Measurements from ENCODE around the gene MCF2. TPM values are rescaled to one million over a fixed set of nuclear protein-coding genes. Genes with fewer than 3 reads are reported as not detected.
A peak's percentile ranks its signal among the peaks of the same experiment; 100 is the strongest.

Gene MCF2
- total RNA-seq, 2 donors from 2014 or later, result 0.24 to 1.1 TPM

DNA sequence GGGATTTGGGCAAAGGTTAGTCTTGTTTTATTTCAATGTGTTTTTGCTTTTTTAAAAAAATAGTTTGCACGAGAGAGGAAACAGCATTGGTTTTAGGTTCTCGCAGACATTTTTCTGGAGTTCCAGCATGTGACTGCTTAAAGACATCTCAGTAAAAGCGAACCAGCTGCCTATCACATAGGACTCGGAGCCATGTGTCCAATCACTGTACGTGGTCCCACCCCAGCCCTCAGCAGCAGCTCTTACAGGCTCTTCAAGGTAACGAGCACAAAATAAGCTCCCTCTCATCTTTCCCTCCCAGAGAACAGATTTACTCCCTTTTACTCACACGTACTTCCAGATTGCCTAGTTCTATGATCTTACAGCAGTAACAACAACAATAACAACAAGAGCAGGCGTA, 68.7 kb downstream of the MCF2 start:
- peak in 1 of 2 donors; percentile 78 for ATAC-seq
- DNase-seq, result no peak
- intact Hi-C loops (cut with DNase I), result no loop called here

- intact Hi-C loops (cut with DNase I), result no loop called here
- no peak for ATAC-seq
- DNase-seq, result no peak
Observed at GRCh38 chrX:139600105-139600504, 107.9 kb downstream of the MCF2 start.

DNA sequence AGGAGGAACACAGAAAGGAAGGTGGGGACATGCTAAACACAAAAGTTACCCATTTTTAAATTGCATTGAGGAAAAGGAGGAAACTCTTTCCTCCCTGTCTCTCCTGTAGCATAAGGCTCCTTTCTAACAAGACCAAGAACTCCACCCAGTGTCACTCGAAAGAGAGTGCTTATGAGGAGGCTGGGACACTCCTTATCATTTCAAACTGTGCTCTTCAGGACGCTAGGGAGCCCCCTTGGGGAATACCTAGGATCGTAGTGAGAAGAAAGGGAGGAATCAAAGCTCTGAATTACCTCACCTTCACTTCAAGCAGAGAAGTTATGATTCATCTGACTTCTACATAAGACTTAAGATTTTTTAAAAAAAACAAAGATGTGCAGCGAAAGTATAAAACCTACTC, 111.9 kb downstream of the MCF2 start:
- intact Hi-C loops (cut with DNase I), result no loop called here
- DNase-seq (no peak), ATAC-seq (no peak)

DNA sequence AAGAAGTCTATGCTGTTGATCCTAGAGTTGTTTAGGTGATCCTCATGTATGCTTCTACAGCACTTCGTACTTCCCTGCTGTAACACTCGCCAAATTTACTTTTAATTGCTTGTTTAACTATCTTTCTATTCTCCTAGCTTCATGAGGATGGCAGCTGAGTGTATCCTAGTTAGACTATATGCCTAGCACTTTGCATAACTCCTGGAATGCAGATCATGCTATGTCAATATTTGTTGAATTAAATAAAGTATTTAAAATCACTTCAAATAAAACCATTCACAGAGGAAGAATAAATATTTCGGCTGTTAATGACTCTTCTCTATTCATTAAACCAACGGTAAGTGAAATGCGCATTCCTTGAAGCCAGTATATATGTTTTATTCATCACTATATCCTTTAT, 122.4 kb downstream of the MCF2 start:
- no peak for ATAC-seq

DNA sequence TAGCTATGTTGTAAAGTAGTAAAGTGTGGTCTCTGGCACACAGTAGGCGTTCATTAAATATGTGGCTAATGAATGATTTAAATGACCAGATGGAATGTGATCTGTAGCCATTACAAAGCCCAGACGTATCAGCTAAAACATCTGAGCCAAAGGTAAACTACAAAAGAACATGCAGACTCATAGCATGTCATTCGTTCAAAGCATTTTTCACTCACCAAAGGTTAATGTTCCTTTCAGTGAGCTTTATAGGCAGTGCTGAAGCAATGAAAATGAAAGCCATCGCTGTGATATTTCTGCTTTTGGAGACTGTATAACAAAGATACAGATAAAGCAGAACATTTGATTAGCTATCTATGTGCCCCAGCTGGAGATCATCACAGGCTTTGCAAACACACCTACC, 126.9 kb downstream of the MCF2 start:
- intact Hi-C loops (cut with DNase I), result no loop called here
- ATAC-seq (no peak), DNase-seq (no peak)

More for the DNA sequence above, 122.4 kb downstream of the MCF2 start:
- no peak for DNase-seq
- intact Hi-C loops (cut with DNase I), result no loop called here

GRCh38 chrX:139566981-139567380, 141.0 kb downstream of the MCF2 start:
- intact Hi-C loops (cut with DNase I), result no loop called here
- DNase-seq (no peak), ATAC-seq (no peak)

GRCh38 chrX:139563251-139563650, 144.7 kb downstream of the MCF2 start:
- intact Hi-C loops (cut with DNase I), result no loop called here
- no peak for ATAC-seq

GRCh38 chrX:139560221-139560620, 147.7 kb downstream of the MCF2 start:
- DNase-seq (no peak), ATAC-seq (no peak)
- intact Hi-C loops (cut with DNase I), result no loop called here

More at GRCh38 chrX:139563251-139563650, 144.7 kb downstream of the MCF2 start:
- DNase-seq, result no peak

DNA sequence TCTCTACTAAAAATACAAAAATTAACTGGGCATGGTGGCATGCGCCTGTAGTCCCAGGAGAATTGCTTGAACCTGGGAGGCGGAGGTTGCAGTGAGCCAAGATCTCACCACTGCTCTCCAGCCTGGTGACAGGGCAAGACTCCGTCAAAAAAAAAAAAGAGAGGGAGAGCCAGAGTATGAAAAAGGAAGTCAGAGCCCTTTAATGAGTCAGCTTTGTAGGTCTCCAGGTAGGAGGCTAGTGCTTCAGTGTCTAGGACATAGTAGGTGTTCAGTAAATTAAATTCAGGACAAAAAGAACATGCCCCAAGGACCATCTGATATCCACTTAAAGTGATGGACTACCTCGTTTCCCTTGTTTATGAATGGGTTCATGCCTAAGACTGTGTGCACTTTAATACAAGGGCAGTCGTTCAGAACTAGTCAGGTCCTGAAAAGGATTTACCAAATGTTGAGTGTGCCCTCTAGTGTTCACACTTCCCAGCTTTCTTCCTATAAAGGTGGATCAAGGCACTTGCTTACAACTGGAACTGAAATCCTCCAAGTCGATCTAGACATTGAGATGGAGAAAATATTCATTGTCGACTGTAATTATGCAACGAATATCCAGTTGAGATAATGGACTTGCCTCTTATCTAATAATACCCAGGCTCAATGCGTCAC, 148.5 kb downstream of the MCF2 start:
- intact Hi-C loops (cut with DNase I), result loop anchor here (5.0 to 10.0 kb wide), 2 partner anchors 785 to 787 kb away; no protein-coding TSS in a partner anchor
- ATAC-seq (no peak), DNase-seq (no peak)

DNA sequence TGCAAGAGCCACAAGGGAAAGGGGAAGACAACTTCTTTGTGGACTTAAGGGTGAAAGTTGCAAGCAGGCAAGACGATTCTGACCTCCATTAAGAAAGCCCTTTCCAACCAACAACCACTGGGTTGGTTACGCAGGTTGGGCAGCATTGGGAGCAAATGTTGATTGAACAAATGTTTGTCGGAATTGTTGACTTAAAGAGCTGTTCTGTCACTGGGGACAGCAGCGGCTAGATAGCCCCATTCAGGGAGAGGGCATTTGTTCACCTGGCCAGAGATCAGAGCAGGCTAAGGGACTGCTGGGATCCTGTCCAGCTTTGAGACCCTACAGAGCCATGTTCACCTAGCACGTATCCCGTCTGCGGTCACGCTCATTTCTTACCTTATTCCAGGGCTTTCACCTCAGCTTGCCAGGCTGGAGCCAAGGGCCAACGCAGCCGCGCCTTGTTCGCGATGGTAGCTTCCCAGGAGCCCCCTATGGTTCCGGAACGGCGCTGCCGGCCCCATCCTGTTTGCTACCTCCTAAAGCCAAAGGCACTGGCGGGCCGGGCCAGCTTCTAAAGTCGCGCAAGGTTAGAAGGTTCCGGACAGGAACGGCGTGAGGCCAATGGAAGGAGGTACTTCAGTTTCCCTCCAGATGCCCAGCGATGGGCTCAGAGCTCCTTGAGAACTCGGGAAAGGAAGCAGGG, 152.8 kb downstream of the MCF2 start:
- intact Hi-C loops (cut with DNase I), result loop anchor here (5.0 to 10.0 kb wide), 2 partner anchors 780 to 783 kb away; no protein-coding TSS in a partner anchor
- ATAC-seq, result no peak
- DNase-seq, result no peak

- intact Hi-C loops (cut with DNase I), result loop anchor here in 1 of 2 donors (10.0 kb wide), 1 partner anchor 780 kb away; no protein-coding TSS in a partner anchor
- DNase-seq (no peak), ATAC-seq (no peak)
Observed at GRCh38 chrX:139554376-139554775, 153.6 kb downstream of the MCF2 start.

DNA sequence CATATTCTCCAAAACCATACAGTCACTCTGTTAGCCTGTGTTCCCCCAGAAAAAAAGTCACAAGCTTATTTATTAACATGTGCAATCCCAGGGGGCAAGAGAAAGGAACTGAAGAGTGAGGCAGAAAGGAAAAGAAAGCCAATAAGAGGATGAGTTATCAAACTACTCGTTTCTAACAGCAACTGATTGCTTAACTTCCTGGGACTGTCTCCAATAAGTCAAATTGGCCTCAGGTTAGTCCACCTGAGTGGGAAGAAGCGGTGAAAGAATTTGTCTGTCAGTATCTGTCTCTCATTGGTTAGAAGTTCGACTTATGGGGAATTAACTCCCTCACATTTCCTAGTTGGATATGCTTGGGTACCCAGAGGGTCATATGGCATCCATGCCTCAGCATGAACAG, 163.4 kb downstream of the MCF2 start:
- ATAC-seq (no peak), DNase-seq (no peak)
- intact Hi-C loops (cut with DNase I), result no loop called here

DNA sequence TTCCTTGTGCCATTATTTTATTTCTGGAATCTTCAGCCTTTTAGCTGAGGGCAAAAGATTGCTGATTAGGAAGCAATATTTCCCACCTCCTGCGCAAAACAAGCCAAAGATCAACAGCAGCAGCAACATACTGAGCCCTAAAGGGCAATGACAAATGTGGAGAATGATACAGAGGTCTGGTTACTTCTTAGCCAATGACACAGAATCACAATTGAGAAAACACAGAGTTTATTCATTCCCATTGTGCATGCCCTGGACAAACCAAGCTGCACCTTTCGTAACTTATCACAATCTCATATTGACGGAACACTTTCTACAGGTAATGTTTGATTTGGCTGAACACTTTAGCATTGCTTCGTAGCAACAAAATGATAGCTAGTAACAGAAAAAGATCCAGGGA, 164.0 kb downstream of the MCF2 start:
- no peak for ATAC-seq
- intact Hi-C loops (cut with DNase I), result no loop called here
- no peak for DNase-seq

DNA sequence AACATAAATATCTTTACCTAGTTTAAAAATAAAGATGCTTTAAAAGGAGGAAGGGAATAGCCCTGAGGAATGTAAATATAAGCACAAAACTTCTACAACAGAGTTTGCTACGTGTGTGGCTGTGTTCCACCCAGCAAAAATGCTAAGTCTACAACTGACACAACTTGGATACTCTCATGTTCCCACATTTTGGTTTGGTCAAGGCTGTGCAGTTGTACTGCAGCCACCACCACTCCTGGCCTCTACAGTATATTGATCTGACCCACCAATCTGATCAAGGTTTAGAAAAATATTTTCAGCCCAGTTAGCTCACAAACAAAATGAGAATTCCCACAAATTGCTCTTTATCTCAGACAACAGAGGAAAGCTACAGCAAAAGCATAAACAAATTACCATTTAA, 165.3 kb downstream of the MCF2 start:
- no peak for DNase-seq
- ATAC-seq, result no peak
- intact Hi-C loops (cut with DNase I), result no loop called here

DNA sequence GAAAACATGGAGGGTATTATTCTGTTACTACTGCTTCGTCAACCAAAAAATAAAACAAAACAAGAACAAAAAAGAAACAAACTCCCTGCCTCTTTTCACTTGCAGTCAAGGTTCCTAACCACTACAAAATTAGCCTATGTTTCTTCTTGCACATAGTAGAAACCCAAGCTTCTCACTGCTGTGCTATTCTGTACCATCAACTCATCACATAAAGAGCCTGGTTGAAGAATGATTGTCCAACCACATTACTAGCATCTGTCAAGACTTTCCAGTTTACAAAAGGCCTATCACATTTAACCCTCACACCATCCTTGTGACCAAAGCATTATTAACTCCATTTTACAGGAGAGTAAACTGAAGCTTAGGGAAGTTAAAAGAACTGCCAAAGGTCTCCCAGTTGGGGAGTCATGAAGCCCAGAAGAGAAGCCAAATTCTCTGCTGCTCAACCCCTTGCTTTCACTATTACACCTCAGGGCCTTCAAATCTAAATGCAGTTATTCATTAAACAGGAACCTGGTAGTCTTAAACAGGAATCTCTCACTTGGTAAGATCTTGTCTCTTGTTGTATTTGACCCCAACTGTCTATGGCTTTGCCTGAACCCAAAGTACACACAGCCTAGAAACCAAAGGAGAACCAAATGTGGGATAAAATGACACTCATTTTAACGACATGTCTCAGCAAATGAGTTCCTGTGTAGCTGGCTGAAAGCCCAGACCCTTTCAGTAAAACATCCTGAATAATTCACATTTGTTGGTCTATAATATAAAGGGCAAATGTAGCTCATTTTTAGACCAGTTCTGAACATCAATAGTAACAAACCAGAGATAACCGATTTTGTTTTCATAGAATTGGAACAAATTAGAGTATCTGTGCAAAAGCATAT, 168.8 kb downstream of the MCF2 start:
- ATAC-seq (no peak), DNase-seq (no peak)
- intact Hi-C loops (cut with DNase I), result no loop called here

DNA sequence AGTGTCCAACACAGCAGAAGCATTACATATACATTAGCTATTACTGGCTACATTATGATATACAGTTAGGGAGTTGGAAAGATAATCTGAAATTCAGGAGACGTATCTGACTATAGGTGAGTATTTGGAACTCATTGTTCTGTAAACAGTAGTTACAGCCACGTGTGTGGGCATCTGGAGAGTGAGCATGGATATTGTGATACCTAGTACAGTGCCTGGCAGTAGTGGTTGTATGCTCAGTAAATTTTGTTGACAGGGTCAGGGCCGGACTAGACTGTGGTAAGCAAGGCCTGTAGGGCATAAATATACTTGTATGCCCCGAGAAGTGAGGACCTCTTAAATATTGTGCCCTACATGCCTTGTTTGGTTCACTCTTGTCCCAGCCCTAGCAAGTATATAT, 174.5 kb downstream of the MCF2 start:
- intact Hi-C loops (cut with DNase I), result no loop called here
- DNase-seq, result no peak
- no peak for ATAC-seq

DNA sequence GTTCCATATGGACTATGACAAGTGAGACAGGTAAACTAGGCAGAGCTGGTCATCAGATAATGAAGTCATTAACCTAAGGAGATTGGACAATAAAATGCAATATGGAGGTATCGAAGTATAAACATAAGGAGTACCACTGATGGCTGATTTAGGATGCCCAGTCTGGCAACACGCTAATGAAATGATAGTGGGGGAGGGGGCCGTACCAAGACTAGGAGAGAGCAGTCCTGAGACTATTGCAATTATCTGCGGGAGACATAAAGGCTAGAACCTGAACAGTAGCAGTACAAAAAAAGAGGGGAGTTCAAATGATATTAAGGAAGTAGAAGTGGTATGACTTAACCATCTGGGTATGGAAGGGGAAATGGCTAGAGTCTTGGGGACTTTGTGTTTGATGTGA, 175.1 kb downstream of the MCF2 start:
- ATAC-seq (no peak), DNase-seq (no peak)
- intact Hi-C loops (cut with DNase I), result no loop called here
